ENCODE data around the gene FRYL. TPM values are rescaled to one million over a fixed set of nuclear protein-coding genes. Genes with fewer than 3 reads are reported as not detected.

FRYL gene
- total and polyA plus RNA-seq, 2 of the 13 experiments (the other 11 are each of a cell fraction or from before 2014, with no cell fraction given) = 9.7 to 19.6 TPM

DNA sequence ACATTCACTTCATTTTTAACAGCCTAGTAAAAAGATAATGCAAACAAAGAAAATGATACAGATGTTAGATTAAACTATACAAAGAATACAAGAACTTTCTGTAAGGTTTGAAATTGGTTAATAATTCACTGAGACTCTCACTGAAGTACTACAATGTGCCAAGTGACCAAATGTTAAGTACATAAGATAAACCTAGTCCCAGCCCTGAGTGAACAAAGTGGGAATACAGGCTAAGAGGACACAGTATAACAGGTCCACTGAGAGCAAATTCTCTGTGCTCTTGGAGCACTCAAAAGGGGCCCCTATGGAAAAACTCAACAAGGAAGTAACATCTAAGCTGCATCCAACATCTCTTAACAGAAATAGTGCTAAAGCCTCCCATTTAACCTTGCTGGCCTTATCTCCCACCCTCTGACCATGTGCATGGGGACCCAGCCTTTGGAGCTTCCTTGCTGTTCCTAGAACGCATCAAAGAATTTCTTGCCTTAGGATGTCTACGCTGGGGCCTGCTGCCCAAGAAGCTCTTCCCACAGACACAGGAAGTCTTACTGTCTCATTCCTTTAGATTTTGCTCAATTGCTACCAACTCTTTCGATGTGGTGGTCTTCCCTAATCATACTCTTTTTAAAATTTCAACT lies 176.6 kb downstream of the FRYL start (continued):
- TF ChIP-seq IRF1 (CRISPR knock-in tag; IDR thresholded peaks at IDR 0.05; ENCODE audit: low read depth) = no peak
- TF ChIP-seq EP300 (IDR thresholded peaks at IDR 0.05; ENCODE audit: low read depth in 2 of 2, low read length in 2 of 2) = peak in 1 of 2 experiments; percentile 54; a peak in 1 of 4 replicates
- TF ChIP-seq EP300 (CRISPR knock-in tag; IDR thresholded peaks at IDR 0.05; ENCODE audit: borderline replicate concordance) = no peak
- TF ChIP-seq HDAC6 (IDR thresholded peaks at IDR 0.05; ENCODE audit: low read depth, low read length) = no peak
- TF ChIP-seq CCAR2 (optimal IDR thresholded peaks at IDR 0.05; ENCODE audit: low read depth, low read length) = no peak
- no peak for TF ChIP-seq SETDB1 (CRISPR knock-in tag; IDR thresholded peaks at IDR 0.05; ENCODE audit: borderline replicate concordance)
- TF ChIP-seq HNF1A (IDR thresholded peaks at IDR 0.05; ENCODE audit: low read depth) = peak; percentile 83
- peak; percentile 86; the same call in 1 of the 2 replicates for TF ChIP-seq HNF1A (CRISPR knock-in tag; IDR thresholded peaks at IDR 0.05; ENCODE audit: borderline replicate concordance)
- no peak for TF ChIP-seq ZNF354B (CRISPR knock-in tag; IDR thresholded peaks at IDR 0.05)
- TF ChIP-seq ONECUT2 (CRISPR knock-in tag; IDR thresholded peaks at IDR 0.05) = no peak
- TF ChIP-seq TBX2 (CRISPR knock-in tag; IDR thresholded peaks at IDR 0.05; ENCODE audit: borderline replicate concordance) = peak; percentile 32; the same call in 1 of the 2 replicates
- TF ChIP-seq HDAC2 (CRISPR knock-in tag; IDR thresholded peaks at IDR 0.05) = peak; percentile 51
- TF ChIP-seq, protein P1, sequence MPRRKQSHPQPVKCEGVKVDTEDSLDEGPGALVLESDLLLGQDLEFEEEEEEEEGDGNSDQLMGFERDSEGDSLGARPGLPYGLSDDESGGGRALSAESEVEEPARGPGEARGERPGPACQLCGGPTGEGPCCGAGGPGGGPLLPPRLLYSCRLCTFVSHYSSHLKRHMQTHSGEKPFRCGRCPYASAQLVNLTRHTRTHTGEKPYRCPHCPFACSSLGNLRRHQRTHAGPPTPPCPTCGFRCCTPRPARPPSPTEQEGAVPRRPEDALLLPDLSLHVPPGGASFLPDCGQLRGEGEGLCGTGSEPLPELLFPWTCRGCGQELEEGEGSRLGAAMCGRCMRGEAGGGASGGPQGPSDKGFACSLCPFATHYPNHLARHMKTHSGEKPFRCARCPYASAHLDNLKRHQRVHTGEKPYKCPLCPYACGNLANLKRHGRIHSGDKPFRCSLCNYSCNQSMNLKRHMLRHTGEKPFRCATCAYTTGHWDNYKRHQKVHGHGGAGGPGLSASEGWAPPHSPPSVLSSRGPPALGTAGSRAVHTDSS (CRISPR knock-in tag; conservative IDR thresholded peaks at IDR 0.05) = no peak
- peak; percentile 71; the same call in 1 of the 2 replicates for TF ChIP-seq ZSCAN21 (CRISPR knock-in tag; IDR thresholded peaks at IDR 0.05; ENCODE audit: borderline replicate concordance)
- TF ChIP-seq ELF3 (CRISPR knock-in tag; IDR thresholded peaks at IDR 0.05) = peak; percentile 20; the same call in 1 of the 2 replicates
- TF ChIP-seq ZNF224 (CRISPR knock-in tag; IDR thresholded peaks at IDR 0.05) = no peak
- TF ChIP-seq POLR2AphosphoS2 (IDR thresholded peaks at IDR 0.05; ENCODE audit: low read depth, low read length) = no peak
- TF ChIP-seq, protein P2, sequence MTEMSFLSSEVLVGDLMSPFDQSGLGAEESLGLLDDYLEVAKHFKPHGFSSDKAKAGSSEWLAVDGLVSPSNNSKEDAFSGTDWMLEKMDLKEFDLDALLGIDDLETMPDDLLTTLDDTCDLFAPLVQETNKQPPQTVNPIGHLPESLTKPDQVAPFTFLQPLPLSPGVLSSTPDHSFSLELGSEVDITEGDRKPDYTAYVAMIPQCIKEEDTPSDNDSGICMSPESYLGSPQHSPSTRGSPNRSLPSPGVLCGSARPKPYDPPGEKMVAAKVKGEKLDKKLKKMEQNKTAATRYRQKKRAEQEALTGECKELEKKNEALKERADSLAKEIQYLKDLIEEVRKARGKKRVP (CRISPR knock-in tag; IDR thresholded peaks at IDR 0.05) = no peak

Data from HepG2 (cell line).